Activated B cell treated with CpG ODN at 0.5 μM for 24 hours (primary cell): Measurements from ENCODE around the gene FUT3. TPM values are rescaled to one million over a fixed set of nuclear protein-coding genes. Genes with fewer than 3 reads are reported as not detected.
"Not testable (repeated sequence)": the region's sequence is repeated elsewhere in the genome, so short reads cannot be mapped to it uniquely, and the experiment has no call there.

ENCODE experiments used
- ATAC-seq: fragments of 200-7000 bp; cut with Tn5 transposase; one replicate; pipeline ENCODE4 v1.10.0; 2021; ENCODE audit warnings: low read depth, mild to moderate bottlenecking, moderate library complexity
- CTCF ChIA-PET: fragments of 350-600 bp; sonication (Branson Sonifier 250); formaldehyde crosslinking; loops from one replicate; lab custom pipeline; 2021; ENCODE audit warnings: antibody characterized with exemption; lab: Charles Lee
- POLR2A ChIA-PET: fragments of 350-600 bp; sonication (Branson Sonifier 250); formaldehyde crosslinking; loops from one replicate; lab custom pipeline; 2021; ENCODE audit warnings: antibody characterized with exemption; lab: Charles Lee
- DNase-seq: peaks from one replicate; pipeline ENCODE4 v3.0.0; 2022
- H3K27ac Mint-ChIP-seq: one replicate; pipeline ENCODE4 v1.8.0; 2020; ENCODE audit warnings: mixed read lengths
- H3K27me3 Mint-ChIP-seq: one replicate; pipeline ENCODE4 v1.8.0; 2021; ENCODE audit warnings: mixed read lengths
- H3K36me3 Mint-ChIP-seq: one replicate; pipeline ENCODE4 v1.8.0; 2021; ENCODE audit warnings: low read depth, mixed read lengths
- H3K4me1 Mint-ChIP-seq: one replicate; pipeline ENCODE4 v1.8.0; 2021; ENCODE audit warnings: mixed read lengths
- H3K4me3 Mint-ChIP-seq: one replicate; pipeline ENCODE4 v1.8.0; 2020; ENCODE audit warnings: mild to moderate bottlenecking, mixed read lengths
- H3K9me3 Mint-ChIP-seq: one replicate; pipeline ENCODE4 v1.8.0; 2020; ENCODE audit warnings: mixed read lengths
- intact Hi-C: fragments of 100-400 bp; cut with micrococcal nuclease; formaldehyde crosslinking; loops from one replicate; pipeline ENCODE4 v1.15.1; 2024
- total RNA-seq: library from RNA; stranded (reverse); gene quantifications from 2 replicates; pipeline ENCODE4 v1.2.3, GENCODE V29; 2022
- TF ChIP-seq, protein P1 (sequence below): fragments of 200-600 bp; IDR thresholded peaks from one replicate; pipeline ENCODE4 v1.8.0; 2022; ENCODE audit warnings: antibody characterized with exemption, mild to moderate bottlenecking

The FUT3 gene
- total RNA-seq, 1 donor from 2014 or later: not detected

DNA sequence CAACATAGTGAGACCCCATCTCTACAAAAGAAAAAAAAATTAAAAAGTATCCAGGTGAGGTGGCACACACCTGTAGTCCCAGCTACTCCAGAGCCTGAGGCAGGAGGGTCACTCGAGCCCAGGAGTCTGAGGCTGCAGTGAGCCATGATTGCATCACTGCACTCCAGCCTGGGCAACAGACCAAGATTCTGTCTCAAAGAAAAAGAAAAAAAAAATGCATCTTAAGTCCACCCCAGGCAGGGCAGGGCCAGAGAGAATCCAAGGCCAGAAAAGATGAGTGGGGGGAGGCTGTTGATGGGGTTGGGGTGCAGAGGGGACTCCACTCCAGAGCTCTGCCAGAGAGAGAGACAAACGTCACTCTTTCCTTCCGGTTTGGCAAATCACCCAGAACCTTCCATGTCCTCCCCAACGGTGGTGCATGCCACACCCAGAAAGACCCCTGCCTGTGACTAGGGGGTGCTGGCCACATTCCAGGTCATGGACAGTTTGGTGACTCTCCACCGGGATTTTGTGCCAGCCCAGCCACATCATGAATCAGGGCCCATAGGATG is 431 bp downstream of the FUT3 start:
- TF ChIP-seq, protein P1, sequence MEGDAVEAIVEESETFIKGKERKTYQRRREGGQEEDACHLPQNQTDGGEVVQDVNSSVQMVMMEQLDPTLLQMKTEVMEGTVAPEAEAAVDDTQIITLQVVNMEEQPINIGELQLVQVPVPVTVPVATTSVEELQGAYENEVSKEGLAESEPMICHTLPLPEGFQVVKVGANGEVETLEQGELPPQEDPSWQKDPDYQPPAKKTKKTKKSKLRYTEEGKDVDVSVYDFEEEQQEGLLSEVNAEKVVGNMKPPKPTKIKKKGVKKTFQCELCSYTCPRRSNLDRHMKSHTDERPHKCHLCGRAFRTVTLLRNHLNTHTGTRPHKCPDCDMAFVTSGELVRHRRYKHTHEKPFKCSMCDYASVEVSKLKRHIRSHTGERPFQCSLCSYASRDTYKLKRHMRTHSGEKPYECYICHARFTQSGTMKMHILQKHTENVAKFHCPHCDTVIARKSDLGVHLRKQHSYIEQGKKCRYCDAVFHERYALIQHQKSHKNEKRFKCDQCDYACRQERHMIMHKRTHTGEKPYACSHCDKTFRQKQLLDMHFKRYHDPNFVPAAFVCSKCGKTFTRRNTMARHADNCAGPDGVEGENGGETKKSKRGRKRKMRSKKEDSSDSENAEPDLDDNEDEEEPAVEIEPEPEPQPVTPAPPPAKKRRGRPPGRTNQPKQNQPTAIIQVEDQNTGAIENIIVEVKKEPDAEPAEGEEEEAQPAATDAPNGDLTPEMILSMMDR: no peak
- Mint-ChIP-seq H3K9me3 (no peaks in the 10 kb centered on the region), H3K27ac (no peak overlapping the region), H3K27me3 (peaks cover 7% of the 10 kb centered on the region), H3K4me1 (no peaks in the 10 kb centered on the region), H3K36me3 (no peaks in the 10 kb centered on the region), H3K4me3 (no peak overlapping the region)
- ChIA-PET POLR2A (no interaction called here), CTCF (no interaction called here)
- ATAC-seq (no peak), DNase-seq (no peak)
- intact Hi-C loops: no loop called here

DNA sequence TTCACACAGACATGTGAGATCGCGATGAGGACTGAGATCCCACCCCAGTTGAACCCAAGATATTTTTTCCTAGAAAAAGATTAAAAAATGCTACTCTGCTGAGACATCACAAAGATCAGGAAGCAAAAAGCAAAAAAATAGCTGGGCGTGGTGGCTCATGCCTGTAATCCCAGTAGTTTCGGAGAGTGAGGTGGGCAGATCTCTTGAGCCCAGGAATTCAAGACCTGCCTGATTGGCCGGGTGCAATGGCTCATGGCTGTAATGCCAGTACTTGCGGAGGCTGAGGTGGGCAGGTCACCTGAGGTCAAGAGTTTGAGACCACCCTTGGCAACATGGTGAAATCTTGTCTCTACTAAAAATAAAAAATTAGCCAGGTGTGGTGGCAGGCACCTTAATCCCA is 1.1 kb downstream of the FUT3 start:
- ChIA-PET POLR2A (no interaction called here), CTCF (no interaction called here)
- Mint-ChIP-seq H3K9me3 (no peaks in the 10 kb centered on the region), H3K4me3 (no peak overlapping the region), H3K27me3 (peaks cover 7% of the 10 kb centered on the region), H3K36me3 (no peaks in the 10 kb centered on the region), H3K27ac (no peak overlapping the region), H3K4me1 (no peaks in the 10 kb centered on the region)
- DNase-seq: no peak
- TF ChIP-seq, protein P1: no peak
- intact Hi-C loops: no loop called here
- ATAC-seq: no peak

DNA sequence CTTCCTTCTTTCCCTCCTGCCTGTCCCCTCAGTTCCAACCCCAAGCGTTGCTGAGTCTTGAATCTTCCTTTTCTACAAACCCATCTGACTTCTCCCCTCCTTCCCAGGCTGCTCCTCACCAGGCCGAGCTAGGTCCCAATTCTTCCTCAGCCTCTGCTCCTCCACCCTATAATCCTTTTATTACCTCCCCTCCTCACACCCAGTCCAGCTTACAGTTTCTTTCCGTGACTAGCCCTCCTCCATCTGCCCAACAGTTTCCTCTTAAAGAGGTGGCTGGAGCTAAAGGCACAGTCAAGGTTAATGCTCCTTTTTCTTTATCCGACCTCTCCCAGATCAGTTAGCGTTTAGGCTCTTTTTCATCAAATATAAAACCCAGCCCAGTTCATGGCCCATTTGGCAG is 2.6 kb downstream of the FUT3 start:
- DNase-seq, intact Hi-C loops, H3K27ac Mint-ChIP-seq, ATAC-seq, CTCF ChIA-PET, H3K4me1 Mint-ChIP-seq, H3K36me3 Mint-ChIP-seq, H3K4me3 Mint-ChIP-seq, POLR2A ChIA-PET, H3K27me3 Mint-ChIP-seq, H3K9me3 Mint-ChIP-seq: not testable (repeated sequence)

DNA sequence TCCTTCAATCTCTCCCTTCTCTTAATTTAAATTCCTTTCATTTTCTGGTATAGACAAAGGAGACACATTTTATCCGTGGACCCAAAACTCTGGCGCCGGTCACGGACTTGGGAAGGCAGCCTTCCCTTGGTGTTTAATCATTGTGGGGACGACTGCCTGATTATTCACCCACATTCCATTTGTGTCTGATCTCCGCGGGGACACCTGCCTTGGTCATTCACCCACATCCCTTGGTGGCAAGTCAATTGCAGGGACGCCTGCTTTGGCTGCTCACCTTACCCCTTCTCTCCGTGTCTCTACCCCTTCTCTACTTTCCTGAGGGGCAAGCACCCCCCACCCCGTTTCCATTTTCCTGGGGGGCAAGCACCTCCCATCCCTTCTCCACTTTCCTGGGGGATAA is 3.4 kb downstream of the FUT3 start:
- CTCF ChIA-PET, H3K9me3 Mint-ChIP-seq, H3K36me3 Mint-ChIP-seq, DNase-seq, H3K4me3 Mint-ChIP-seq, H3K27me3 Mint-ChIP-seq, POLR2A ChIA-PET, H3K4me1 Mint-ChIP-seq, intact Hi-C loops, ATAC-seq, H3K27ac Mint-ChIP-seq: not testable (repeated sequence)

DNA sequence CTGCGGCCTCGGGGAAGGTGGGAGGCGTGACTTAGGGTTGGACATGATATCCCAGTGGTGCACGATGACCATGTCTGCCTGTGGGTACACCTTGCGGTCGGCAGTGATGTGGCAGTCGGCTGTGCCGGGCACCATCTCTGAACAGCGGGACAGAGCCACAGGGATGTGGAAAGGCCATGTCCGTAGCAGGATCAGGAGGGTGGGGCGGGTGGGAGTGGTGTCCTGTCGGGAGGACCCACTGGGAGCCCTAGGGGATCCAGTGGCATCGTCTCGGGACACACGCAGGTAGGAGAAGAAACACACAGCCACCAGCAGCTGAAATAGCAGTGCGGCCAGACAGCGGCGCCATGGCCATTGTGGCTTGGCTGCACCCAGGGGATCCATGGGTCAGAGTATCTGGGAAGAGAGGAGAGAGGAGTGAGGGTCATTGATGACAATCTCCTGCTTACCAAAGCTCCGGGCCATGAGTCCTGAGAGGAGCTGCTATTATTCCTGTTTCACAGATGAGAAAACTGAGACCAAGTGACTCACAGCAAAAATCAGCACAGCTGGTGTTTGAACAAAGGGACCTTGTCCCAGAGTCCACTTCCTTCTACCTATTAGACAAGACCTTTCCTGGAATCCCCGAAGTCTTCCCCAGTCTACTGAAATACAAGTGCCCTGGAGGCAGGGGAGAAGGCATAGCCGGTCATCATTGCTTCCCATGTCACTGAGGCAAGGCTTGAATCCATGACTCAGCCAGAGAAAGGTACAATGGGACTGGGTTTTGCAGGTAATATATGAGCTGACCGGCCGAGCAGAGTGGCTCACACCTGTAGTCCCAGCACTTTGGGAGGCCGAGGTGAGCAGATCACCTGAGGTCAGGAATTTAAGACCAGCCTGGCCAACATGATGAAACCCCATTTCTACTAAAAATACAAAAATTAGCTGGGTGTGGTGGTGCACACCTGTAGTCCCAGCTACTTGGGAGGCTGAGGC is 6.5 kb downstream of the FUT3 start:
- Mint-ChIP-seq H3K4me3 (no peak overlapping the region), H3K27ac (no peak overlapping the region), H3K9me3 (no peaks in the 10 kb centered on the region), H3K36me3 (no peaks in the 10 kb centered on the region), H3K4me1 (no peaks in the 10 kb centered on the region), H3K27me3 (no peaks in the 10 kb centered on the region)
- intact Hi-C loops: no loop called here
- ChIA-PET POLR2A (no interaction called here), CTCF (no interaction called here)
- no peak for DNase-seq
- no peak for ATAC-seq
- TF ChIP-seq, protein P1: no peak

DNA sequence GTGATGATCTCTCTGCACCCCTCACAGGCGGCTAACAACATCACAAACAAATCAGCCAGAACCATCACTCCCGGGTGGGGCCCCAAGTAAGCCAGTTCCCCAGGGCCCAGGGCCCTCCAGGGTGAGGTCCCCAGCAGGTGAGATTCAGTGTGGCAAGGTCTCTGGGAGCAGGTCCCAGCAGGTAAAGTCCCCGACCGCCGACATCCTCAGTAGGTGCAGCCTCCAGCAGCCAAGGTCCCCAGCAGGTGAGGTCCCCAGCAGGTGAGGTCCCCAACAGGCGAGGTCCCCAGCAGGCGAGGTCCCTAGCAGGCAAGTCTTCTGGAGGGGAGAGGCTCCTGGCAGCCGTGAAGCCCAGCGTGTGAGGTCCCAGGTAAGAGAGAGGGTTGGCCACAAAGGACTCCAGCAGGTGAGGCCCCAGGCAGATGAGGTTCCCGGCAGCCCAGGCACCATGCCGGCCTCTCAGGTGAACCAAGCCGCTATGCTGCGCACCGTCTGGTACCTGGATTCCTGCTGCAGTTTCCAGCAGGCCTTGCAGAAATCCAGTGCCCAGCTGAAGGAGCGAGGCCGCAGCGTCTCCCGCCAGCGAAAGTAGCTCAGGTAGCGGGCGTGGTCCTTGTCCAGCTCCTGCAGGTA is 7.8 kb downstream of the FUT3 start:
- ATAC-seq: no peak

DNA sequence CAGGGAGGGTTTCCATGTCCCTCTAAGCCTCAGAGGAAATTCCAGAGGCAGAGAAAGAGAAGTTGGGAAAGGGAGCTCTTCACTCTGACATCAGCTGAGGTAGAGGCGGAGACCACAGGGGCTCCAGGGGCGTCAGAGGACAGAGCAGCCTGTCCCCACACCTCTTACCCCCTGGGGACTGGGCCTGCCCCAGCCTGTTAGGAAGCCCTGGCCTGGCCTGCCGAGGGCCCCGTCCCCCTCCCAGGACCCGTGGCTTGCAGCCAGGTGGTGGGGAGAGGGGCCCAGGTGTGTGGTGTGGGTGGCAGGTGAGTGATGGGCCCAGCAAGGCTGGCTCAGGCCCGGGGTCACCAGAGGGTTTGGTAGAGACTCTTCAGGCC is 9.5 kb downstream of the FUT3 start:
- intact Hi-C loops, H3K4me3 Mint-ChIP-seq, H3K36me3 Mint-ChIP-seq, H3K27ac Mint-ChIP-seq, H3K9me3 Mint-ChIP-seq, H3K27me3 Mint-ChIP-seq, POLR2A ChIA-PET, DNase-seq, H3K4me1 Mint-ChIP-seq, ATAC-seq, CTCF ChIA-PET: not testable (repeated sequence)

More for the DNA sequence above, 7.8 kb downstream of the FUT3 start:
- TF ChIP-seq, protein P1: no peak
- no peak overlapping the region for H3K27ac Mint-ChIP-seq
- CTCF ChIA-PET: no interaction called here
- no peak overlapping the region for H3K4me3 Mint-ChIP-seq
- no peak for DNase-seq
- peaks cover 2% of the 10 kb centered on the region for H3K4me1 Mint-ChIP-seq
- intact Hi-C loops: no loop called here
- POLR2A ChIA-PET: no interaction called here
- peaks cover 2% of the 10 kb centered on the region for H3K27me3 Mint-ChIP-seq
- no peaks in the 10 kb centered on the region for H3K36me3 Mint-ChIP-seq
- H3K9me3 Mint-ChIP-seq: no peaks in the 10 kb centered on the region
